Breast epithelium (tissue), 4 donors: Measurements from ENCODE around the gene IL1RAPL2. TPM values are rescaled to one million over a fixed set of nuclear protein-coding genes. Genes with fewer than 3 reads are reported as not detected.

Experiments
- DNase-seq, 2 donors: peaks; one replicate each; pipeline ENCODE4 v3.0.0-alpha.2; 2019; ENCODE audit warnings: low spot score in 2 of 2
- H3K27ac ChIP-seq, 2 donors: fragments of 200-600 bp; sonication (generic) in 1 of 2; one replicate each; pipeline ENCODE4 v1.5.1; 2016 to 2019; ENCODE audit warnings: mild to moderate bottlenecking in 1 of 2
- H3K27me3 ChIP-seq, 2 donors: fragments of 200-600 bp; sonication (generic) in 1 of 2; one replicate each; pipeline versions ENCODE4 v1.5.1 to v1.6.0; 2017 to 2019; ENCODE audit warnings: control low read depth in 1 of 2, mild to moderate bottlenecking in 1 of 2
- H3K36me3 ChIP-seq: fragments of 200-600 bp; one replicate; pipeline ENCODE4 v1.5.1; 2019
- H3K4me1 ChIP-seq, 2 donors: fragments of 200-600 bp; sonication (generic); one replicate each; pipeline ENCODE4 v1.5.1; 2016 to 2019; ENCODE audit warnings: control low read depth in 1 of 2
- H3K4me3 ChIP-seq, 3 donors: fragments of 200-600 bp; sonication (generic); 1 replicate in 2 of 3; 2 replicates in 1 of 3; pipeline ENCODE4 v1.5.1; 2016 to 2019; ENCODE audit warnings: mild to moderate bottlenecking in 3 of 3, moderate library complexity in 2 of 3
- H3K9me3 ChIP-seq, 2 donors: fragments of 200-600 bp; sonication (generic) in 1 of 2; one replicate each; pipeline ENCODE4 v1.5.1; 2016 to 2019; ENCODE audit warnings: control low read depth in 1 of 2
- POLR2A ChIP-seq: fragments of 450-650 bp; IDR thresholded peaks from one replicate; pipeline ENCODE4 v1.6.1; 2016; ENCODE audit warnings: antibody characterized with exemption, mild to moderate bottlenecking, moderate library complexity
- POLR2AphosphoS5 ChIP-seq, 3 donors: sonication (generic); formaldehyde crosslinking; IDR thresholded peaks; one replicate each; pipeline ENCODE4 v1.6.1; 2017; ENCODE audit warnings: antibody characterized with exemption in 3 of 3
- intact Hi-C: fragments of 100-400 bp; cut with DNase I; formaldehyde crosslinking; loops from one replicate; pipeline ENCODE4 v1.15.1; 2023; ENCODE audit warnings: low total_unique reads
- total RNA-seq, 3 donors: library from RNA; depleted of rRNA; stranded (reverse); fragments of >200 nt; gene quantifications; one replicate each; pipeline ENCODE4 v1.1.0, GENCODE V29; 2016
- TF ChIP-seq, protein P1 (sequence below), 3 donors: fragments of 450-650 bp; IDR thresholded peaks; one replicate each; pipeline ENCODE4 v1.5.1; 2016 to 2017; ENCODE audit warnings: antibody characterized with exemption in 3 of 3, mild to moderate bottlenecking in 3 of 3, moderate library complexity in 3 of 3

The IL1RAPL2 gene
- total RNA-seq, 3 donors from 2014 or later = 0.44 to 0.66 TPM; not detected in 1

DNA sequence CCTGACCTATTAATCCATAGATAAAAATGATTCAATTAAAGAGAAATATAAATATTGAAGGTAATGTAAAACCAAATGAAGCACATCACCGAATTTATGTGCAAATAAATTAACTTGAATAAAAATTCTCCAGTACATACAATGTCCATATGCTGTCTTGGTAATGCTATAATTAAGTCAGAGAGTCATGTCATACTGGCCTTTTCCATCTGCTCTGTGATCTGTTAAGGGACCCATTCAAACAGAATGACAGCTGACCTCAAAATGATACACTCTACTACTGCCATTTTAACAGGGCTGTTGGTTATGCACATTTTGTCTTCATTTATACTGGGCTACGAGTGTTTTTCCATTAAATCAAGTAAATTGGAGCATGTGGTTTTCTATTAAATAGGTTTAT, 555.2 kb downstream of the IL1RAPL2 start:
- TF ChIP-seq POLR2AphosphoS5 (IDR thresholded peaks at IDR 0.05) (no peak), POLR2A (no peak)
- TF ChIP-seq, protein P1, sequence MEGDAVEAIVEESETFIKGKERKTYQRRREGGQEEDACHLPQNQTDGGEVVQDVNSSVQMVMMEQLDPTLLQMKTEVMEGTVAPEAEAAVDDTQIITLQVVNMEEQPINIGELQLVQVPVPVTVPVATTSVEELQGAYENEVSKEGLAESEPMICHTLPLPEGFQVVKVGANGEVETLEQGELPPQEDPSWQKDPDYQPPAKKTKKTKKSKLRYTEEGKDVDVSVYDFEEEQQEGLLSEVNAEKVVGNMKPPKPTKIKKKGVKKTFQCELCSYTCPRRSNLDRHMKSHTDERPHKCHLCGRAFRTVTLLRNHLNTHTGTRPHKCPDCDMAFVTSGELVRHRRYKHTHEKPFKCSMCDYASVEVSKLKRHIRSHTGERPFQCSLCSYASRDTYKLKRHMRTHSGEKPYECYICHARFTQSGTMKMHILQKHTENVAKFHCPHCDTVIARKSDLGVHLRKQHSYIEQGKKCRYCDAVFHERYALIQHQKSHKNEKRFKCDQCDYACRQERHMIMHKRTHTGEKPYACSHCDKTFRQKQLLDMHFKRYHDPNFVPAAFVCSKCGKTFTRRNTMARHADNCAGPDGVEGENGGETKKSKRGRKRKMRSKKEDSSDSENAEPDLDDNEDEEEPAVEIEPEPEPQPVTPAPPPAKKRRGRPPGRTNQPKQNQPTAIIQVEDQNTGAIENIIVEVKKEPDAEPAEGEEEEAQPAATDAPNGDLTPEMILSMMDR (IDR thresholded peaks at IDR 0.05) = no peak
- no peaks in the 10 kb centered on the region for H3K4me1 ChIP-seq
- no peak for DNase-seq
- no peaks in the 10 kb centered on the region for H3K9me3 ChIP-seq
- H3K27me3 ChIP-seq = peaks cover 0 to 35% of the 10 kb centered on the region in 2 donors
- H3K27ac ChIP-seq = no peak overlapping the region
- no peaks in the 10 kb centered on the region for H3K36me3 ChIP-seq
- intact Hi-C loops = no loop called here
- H3K4me3 ChIP-seq = no peak overlapping the region

DNA sequence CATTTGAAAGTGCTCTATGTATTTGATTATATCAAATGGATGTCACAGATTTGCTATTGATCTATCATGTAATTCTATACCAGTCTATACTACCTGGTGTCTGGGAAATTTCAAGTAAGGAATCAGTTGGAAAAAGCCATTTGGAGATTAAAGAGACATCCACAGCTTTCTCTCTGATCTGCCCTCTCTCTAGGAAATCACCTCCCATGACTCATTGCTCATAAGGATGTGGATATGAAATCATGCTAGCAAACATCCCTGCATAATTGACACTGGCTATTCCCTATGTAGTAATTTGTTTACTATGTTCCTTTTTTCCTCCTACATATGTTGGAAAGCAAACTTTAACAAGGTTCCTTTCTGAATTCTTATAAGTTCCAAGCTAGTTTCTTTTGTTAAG, 560.2 kb downstream of the IL1RAPL2 start:
- Histone ChIP-seq H3K36me3 (no peaks in the 10 kb centered on the region), H3K27me3 (peaks cover 0 to 34% of the 10 kb centered on the region in 2 donors), H3K27ac (no peak overlapping the region), H3K9me3 (no peaks in the 10 kb centered on the region), H3K4me3 (no peak overlapping the region), H3K4me1 (no peaks in the 10 kb centered on the region)
- DNase-seq = no peak
- intact Hi-C loops = no loop called here
- no peak for TF ChIP-seq POLR2A
- TF ChIP-seq POLR2AphosphoS5 (IDR thresholded peaks at IDR 0.05) = no peak
- TF ChIP-seq, protein P1 (IDR thresholded peaks at IDR 0.05) = no peak

DNA sequence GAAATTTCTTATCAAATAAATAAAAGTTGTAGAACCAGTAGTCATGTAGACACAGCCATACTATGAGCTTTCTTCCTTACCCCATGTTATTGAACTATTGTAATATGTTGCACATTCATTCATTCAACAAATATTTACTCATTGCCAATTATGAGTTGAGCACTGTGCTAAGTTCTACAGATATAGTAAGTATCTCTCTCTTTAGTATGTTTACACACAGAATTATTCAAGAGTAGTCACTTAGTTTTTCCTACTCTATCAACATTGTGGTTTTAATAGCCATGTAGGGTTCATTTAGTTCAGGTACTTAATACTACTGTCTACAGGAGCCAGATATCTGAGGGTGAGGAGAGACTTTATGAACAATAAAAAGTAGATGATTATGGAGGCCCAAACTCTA, 568.3 kb downstream of the IL1RAPL2 start:
- H3K9me3 ChIP-seq = no peaks in the 10 kb centered on the region
- intact Hi-C loops = no loop called here
- no peaks in the 10 kb centered on the region for H3K4me1 ChIP-seq
- H3K36me3 ChIP-seq = no peaks in the 10 kb centered on the region
- no peak for TF ChIP-seq POLR2A
- TF ChIP-seq POLR2AphosphoS5 (IDR thresholded peaks at IDR 0.05) = no peak
- TF ChIP-seq, protein P1 (IDR thresholded peaks at IDR 0.05) = no peak
- H3K27ac ChIP-seq = no peak overlapping the region
- H3K27me3 ChIP-seq = peaks cover 0 to 33% of the 10 kb centered on the region in 2 donors
- DNase-seq = no peak
- H3K4me3 ChIP-seq = no peak overlapping the region

DNA sequence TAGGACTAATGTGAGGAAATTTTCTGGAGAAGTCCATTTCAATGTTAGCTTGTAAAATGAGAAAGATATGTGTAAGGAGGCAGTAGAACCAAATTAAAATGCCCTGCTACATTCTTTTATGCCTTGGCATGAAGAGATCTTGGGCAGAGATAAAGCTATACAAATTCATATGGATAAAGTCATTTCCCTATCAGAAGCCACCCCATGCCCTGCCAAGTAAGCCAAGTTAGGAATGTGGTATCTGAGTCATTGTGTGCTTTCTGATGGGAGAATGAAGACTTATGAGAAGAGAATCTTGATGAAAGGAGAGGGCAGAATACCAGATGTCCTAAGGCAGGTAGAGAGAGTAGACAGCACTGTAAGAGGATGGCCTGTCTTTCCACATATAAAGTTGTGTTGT, 570.8 kb downstream of the IL1RAPL2 start:
- DNase-seq = no peak
- TF ChIP-seq, protein P1 (IDR thresholded peaks at IDR 0.05) = no peak
- no peak for TF ChIP-seq POLR2AphosphoS5 (IDR thresholded peaks at IDR 0.05)
- TF ChIP-seq POLR2A = no peak
- H3K27ac ChIP-seq = no peak overlapping the region
- no peaks in the 10 kb centered on the region for H3K4me1 ChIP-seq
- H3K4me3 ChIP-seq = no peak overlapping the region
- peaks cover 0 to 34% of the 10 kb centered on the region in 2 donors for H3K27me3 ChIP-seq
- intact Hi-C loops = no loop called here
- H3K9me3 ChIP-seq = no peaks in the 10 kb centered on the region
- no peaks in the 10 kb centered on the region for H3K36me3 ChIP-seq

DNA sequence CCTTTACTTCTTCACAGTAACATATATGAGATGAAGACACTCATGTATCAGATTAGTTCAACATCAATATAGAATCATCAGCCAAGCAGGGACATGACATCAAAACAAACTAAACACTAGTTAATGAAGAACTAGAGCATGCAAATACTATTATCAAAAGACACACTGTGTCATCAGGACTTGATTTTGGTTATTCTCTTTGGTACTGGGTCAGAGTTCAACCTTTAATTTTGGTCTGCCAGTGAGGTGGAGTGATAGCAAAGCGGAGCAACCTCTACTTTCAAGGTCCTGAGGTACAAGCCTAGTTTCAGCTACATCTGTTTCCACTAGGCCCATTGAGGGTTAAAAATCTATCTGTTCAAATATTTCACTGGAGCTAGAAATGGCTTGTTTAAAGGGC, 584.0 kb downstream of the IL1RAPL2 start:
- Histone ChIP-seq H3K36me3 (no peaks in the 10 kb centered on the region), H3K27me3 (peaks cover 0 to 29% of the 10 kb centered on the region in 2 donors), H3K4me3 (no peak overlapping the region), H3K9me3 (peaks cover 0 to 4% of the 10 kb centered on the region in 2 donors), H3K4me1 (no peaks in the 10 kb centered on the region), H3K27ac (no peak overlapping the region)
- DNase-seq = no peak
- intact Hi-C loops = no loop called here
- TF ChIP-seq POLR2A = no peak
- TF ChIP-seq POLR2AphosphoS5 (IDR thresholded peaks at IDR 0.05) = no peak
- TF ChIP-seq, protein P1 (IDR thresholded peaks at IDR 0.05) = no peak
